ENCODE results near the gene DNAJB5. TPM values are rescaled to one million over a fixed set of nuclear protein-coding genes. Genes with fewer than 3 reads are reported as not detected.

DNAJB5 gene
- total RNA-seq, 2 donors from 2014 or later, result 1.6 to 8.5 TPM

GRCh38 chr9:34985311-34985899, 4.1 kb upstream of the DNAJB5 start:
- peak; percentile 77 for TF ChIP-seq CTCF (IDR thresholded peaks at IDR 0.05)
- Histone ChIP-seq H3K27me3 (no peaks in the 10 kb centered on the region), H3K9me3 (no peaks in the 10 kb centered on the region), H3K4me1 (no peaks in the 10 kb centered on the region), H3K9ac (ENCODE audit: low read depth in 2 of 2, low read length in 2 of 2) (no peak overlapping the region), H3K27ac (no peak overlapping the region), H3K4me3 (no peak overlapping the region), H3K36me3 (no peaks in the 10 kb centered on the region)
- intact Hi-C loops (cut with DNase I), result loop anchor here (2.0 kb wide), 1 partner anchor 85 kb away; no protein-coding TSS in a partner anchor
- DNase-seq, result peak; percentile 70

- no peaks in the 10 kb centered on the region for H3K9me3 ChIP-seq
- H3K27ac ChIP-seq, result no peak overlapping the region
- no peak for DNase-seq
- H3K27me3 ChIP-seq, result no peaks in the 10 kb centered on the region
- intact Hi-C loops (cut with DNase I), result no loop called here
- H3K9ac ChIP-seq (ENCODE audit: low read depth in 2 of 2, low read length in 2 of 2), result no peak overlapping the region
- TF ChIP-seq CTCF (IDR thresholded peaks at IDR 0.05), result no peak
- H3K4me1 ChIP-seq, result no peaks in the 10 kb centered on the region
- H3K4me3 ChIP-seq, result no peak overlapping the region
- H3K36me3 ChIP-seq, result no peaks in the 10 kb centered on the region
These were observed 3.0 kb upstream of the DNAJB5 start for GRCh38 chr9:34986540-34987047.

- intact Hi-C loops (cut with DNase I), result no loop called here
- no peak for DNase-seq
- no peak overlapping the region for H3K27ac ChIP-seq
These were observed 2.2 kb upstream of the DNAJB5 start for GRCh38 chr9:34987160-34987901.

GRCh38 chr9:34988218-34989002, 1.1 kb upstream of the DNAJB5 start:
- no peak for TF ChIP-seq CTCF (IDR thresholded peaks at IDR 0.05)
- no peaks in the 10 kb centered on the region for H3K9me3 ChIP-seq
- no peaks in the 10 kb centered on the region for H3K4me1 ChIP-seq
- intact Hi-C loops (cut with DNase I), result no loop called here
- no peaks in the 10 kb centered on the region for H3K36me3 ChIP-seq
- H3K9ac ChIP-seq (ENCODE audit: low read depth in 2 of 2, low read length in 2 of 2), result peak overlapping the region; percentile 35 to 44
- H3K27ac ChIP-seq, result peak overlapping the region; percentile 40
- H3K27me3 ChIP-seq, result no peaks in the 10 kb centered on the region
- peak overlapping the region; percentile 85 for H3K4me3 ChIP-seq
- DNase-seq, result no peak

More at GRCh38 chr9:34987160-34987901, 2.2 kb upstream of the DNAJB5 start:
- Histone ChIP-seq H3K9ac (ENCODE audit: low read depth in 2 of 2, low read length in 2 of 2) (no peak overlapping the region), H3K27me3 (no peaks in the 10 kb centered on the region), H3K4me3 (no peak overlapping the region), H3K4me1 (no peaks in the 10 kb centered on the region), H3K9me3 (no peaks in the 10 kb centered on the region), H3K36me3 (no peaks in the 10 kb centered on the region)
- no peak for TF ChIP-seq CTCF (IDR thresholded peaks at IDR 0.05)

- no peaks in the 10 kb centered on the region for H3K36me3 ChIP-seq
These were observed 546 bp downstream of the DNAJB5 start for GRCh38 chr9:34989946-34990635.

More at GRCh38 chr9:34989946-34990635, 546 bp downstream of the DNAJB5 start:
- Histone ChIP-seq H3K9ac (ENCODE audit: low read depth in 2 of 2, low read length in 2 of 2) (peak overlapping the region; percentile 65 to 95), H3K27ac (peak overlapping the region; percentile 51), H3K27me3 (no peaks in the 10 kb centered on the region), H3K4me3 (peak overlapping the region; percentile 85), H3K4me1 (no peaks in the 10 kb centered on the region), H3K9me3 (no peaks in the 10 kb centered on the region)
- DNase-seq, result peak; percentile 53
- no peak for TF ChIP-seq CTCF (IDR thresholded peaks at IDR 0.05)
- intact Hi-C loops (cut with DNase I), result no loop called here

All from colonic mucosa (tissue), 4 donors.